Mesenchymal stem cell (in vitro differentiated cells and primary cell): ENCODE measurements around the gene CTDNEP1. TPM values are rescaled to one million over a fixed set of nuclear protein-coding genes. Genes with fewer than 3 reads are reported as not detected.

Source experiments
- DNase-seq: peaks from one replicate; pipeline ENCODE4 v3.0.0-alpha.2; 2013
- H2AFZ ChIP-seq: one replicate; pipeline ENCODE4 v1.6.1; 2013; ENCODE audit warnings: low read depth, mild to moderate bottlenecking, control low read depth, inconsistent platforms, low read length, moderate library complexity
- H2AK5ac ChIP-seq: 2 replicates; pipeline ENCODE4 v1.6.1; 2013; ENCODE audit warnings: low read length, moderate library complexity, mild to moderate bottlenecking, inconsistent platforms; ENCODE audit not compliant: severe bottlenecking
- H2BK120ac ChIP-seq: one replicate; pipeline ENCODE4 v1.6.1; 2013; ENCODE audit warnings: low read depth, mild to moderate bottlenecking, inconsistent platforms, low read length, moderate library complexity
- H2BK12ac ChIP-seq, 2 experiments: one replicate each; pipeline ENCODE4 v1.6.1; 2013; ENCODE audit warnings: inconsistent platforms in 2 of 2, low read length in 2 of 2, mild to moderate bottlenecking in 2 of 2, moderate library complexity in 2 of 2, control low read depth in 1 of 2
- H2BK15ac ChIP-seq: one replicate; pipeline ENCODE4 v1.6.1; 2013; ENCODE audit warnings: mild to moderate bottlenecking, low read depth, inconsistent platforms; ENCODE audit not compliant: poor library complexity, severe bottlenecking
- H2BK5ac ChIP-seq: 2 replicates; pipeline ENCODE4 v1.6.1; 2013; ENCODE audit warnings: low read depth, mild to moderate bottlenecking, low read length, control low read depth, inconsistent platforms; ENCODE audit not compliant: poor library complexity, severe bottlenecking
- H3K14ac ChIP-seq, 2 experiments: one replicate each; pipeline ENCODE4 v1.6.1; 2013; ENCODE audit warnings: inconsistent platforms in 2 of 2, low read length in 2 of 2, control low read depth in 1 of 2, mild to moderate bottlenecking in 1 of 2, moderate library complexity in 1 of 2
- H3K18ac ChIP-seq, 2 experiments: one replicate each; pipeline ENCODE4 v1.6.1; 2013; ENCODE audit warnings: inconsistent platforms in 2 of 2, low read length in 2 of 2, control low read depth in 1 of 2, low read depth in 1 of 2, mild to moderate bottlenecking in 1 of 2
- H3K23ac ChIP-seq, 2 experiments: one replicate each; pipeline ENCODE4 v1.6.1; 2013; ENCODE audit warnings: inconsistent platforms in 2 of 2, low read length in 2 of 2, mild to moderate bottlenecking in 2 of 2, moderate library complexity in 2 of 2, control low read depth in 1 of 2
- H3K27ac ChIP-seq: 2 replicates; pipeline ENCODE4 v1.5.1; 2013; ENCODE audit warnings: mild to moderate bottlenecking, moderate library complexity, low read length, control low read depth, inconsistent platforms; ENCODE audit not compliant: poor library complexity, severe bottlenecking
- H3K27me3 ChIP-seq, 2 experiments: 2 replicates each; pipeline versions ENCODE4 v1.6.1 to v1.7.0; 2013; ENCODE audit warnings: low read length in 2 of 2, mild to moderate bottlenecking in 2 of 2, moderate library complexity in 2 of 2, control low read depth in 1 of 2, inconsistent platforms in 1 of 2; ENCODE audit not compliant: control insufficient read depth in 1 of 2, insufficient read depth in 1 of 2
- H3K36me3 ChIP-seq, 2 experiments: 2 replicates each; pipeline versions ENCODE4 v1.6.1 to v1.7.0; 2013; ENCODE audit warnings: low read length in 2 of 2, control low read depth in 1 of 2, inconsistent platforms in 1 of 2, low read depth in 1 of 2, mild to moderate bottlenecking in 1 of 2; ENCODE audit not compliant: insufficient read depth in 2 of 2, control insufficient read depth in 1 of 2
- H3K4ac ChIP-seq, 2 experiments: one replicate each; pipeline ENCODE4 v1.6.1; 2013; ENCODE audit warnings: inconsistent platforms in 2 of 2, low read length in 2 of 2, mild to moderate bottlenecking in 2 of 2, moderate library complexity in 2 of 2, control low read depth in 1 of 2, low read depth in 1 of 2
- H3K4me1 ChIP-seq: 2 replicates; pipeline ENCODE4 v1.6.1; 2013; ENCODE audit warnings: low read depth, low read length, control low read depth; ENCODE audit not compliant: control insufficient read depth, insufficient read depth
- H3K4me2 ChIP-seq: 2 replicates; pipeline ENCODE4 v1.6.1; 2013; ENCODE audit warnings: low read length, mild to moderate bottlenecking, inconsistent platforms; ENCODE audit not compliant: poor library complexity, severe bottlenecking
- H3K4me3 ChIP-seq, 2 experiments: 2 replicates each; pipeline versions ENCODE4 v1.5.1 to v1.7.0; 2013; ENCODE audit warnings: low read length in 2 of 2, mild to moderate bottlenecking in 2 of 2, control low read depth in 1 of 2, low read depth in 1 of 2; ENCODE audit not compliant: insufficient read depth in 1 of 2
- H3K79me1 ChIP-seq: replicated peaks from 2 replicates; pipeline ENCODE4 v1.6.1; 2013; ENCODE audit warnings: mild to moderate bottlenecking, control low read depth, low read length, inconsistent platforms; ENCODE audit not compliant: poor library complexity, severe bottlenecking
- H3K9ac ChIP-seq: 2 replicates; pipeline ENCODE4 v1.7.0; 2013; ENCODE audit warnings: mild to moderate bottlenecking, low read length, moderate library complexity
- H3K9me3 ChIP-seq: 2 replicates; pipeline ENCODE4 v1.7.0; 2013; ENCODE audit warnings: mild to moderate bottlenecking, low read length; ENCODE audit not compliant: control insufficient read depth
- H4K8ac ChIP-seq: one replicate; pipeline ENCODE4 v1.6.1; 2013; ENCODE audit warnings: inconsistent platforms, mild to moderate bottlenecking, low read length, moderate library complexity
- H4K91ac ChIP-seq: one replicate; pipeline ENCODE4 v1.6.1; 2013; ENCODE audit warnings: mild to moderate bottlenecking, low read length, inconsistent platforms
- WGBS: methylation state at CpG from one replicate; pipeline ENCODE4 v1.1.7; 2013; ENCODE audit warnings: mixed read lengths; 5-methylcytosine and 5-hydroxymethylcytosine counted together
- small RNA-seq: library from polyadenylated mRNA; stranded (forward); fragments of <200 nt; extraction: miRNeasy Mini kit (QIAGEN cat#:217004); gene quantifications from one replicate; pipeline ENCODE3, GENCODE V24; 2013; ENCODE audit warnings: low read depth

CTDNEP1 gene

GRCh38 chr17:7195971-7196370, 55.6 kb downstream of the CTDNEP1 start:
- H2BK120ac ChIP-seq: no peak overlapping the region
- no peaks in the 10 kb centered on the region for H3K27me3 ChIP-seq
- H2AK5ac ChIP-seq: no peak overlapping the region
- peaks cover 15% of the 10 kb centered on the region for H3K79me1 ChIP-seq
- no peak overlapping the region for H3K9ac ChIP-seq
- H2BK15ac ChIP-seq: no peak overlapping the region
- H3K4me1 ChIP-seq: peaks cover 2% of the 10 kb centered on the region
- H3K4me3 ChIP-seq: no peak overlapping the region
- no peak overlapping the region for H3K14ac ChIP-seq
- no peaks in the 10 kb centered on the region for H3K9me3 ChIP-seq
- no peak overlapping the region for H3K4ac ChIP-seq
- WGBS: 96% methylated on average over 12 of the region's 12 CpGs
- no peak overlapping the region for H4K8ac ChIP-seq
- H2BK12ac ChIP-seq: no peak overlapping the region
- H4K91ac ChIP-seq: no peak overlapping the region
- no peak overlapping the region for H3K27ac ChIP-seq
- no peak overlapping the region for H3K23ac ChIP-seq
- no peak overlapping the region for H3K18ac ChIP-seq
- no peak overlapping the region for H2AFZ ChIP-seq
- no peak overlapping the region for H2BK5ac ChIP-seq
- no peak overlapping the region for H3K4me2 ChIP-seq
- H3K36me3 ChIP-seq: peaks cover 59 to 81% of the 10 kb centered on the region in 2 experiments
- no peak for DNase-seq

Small RNA genes lying within 50 kb of the gene (small RNA-seq; reads per million reads assigned to genes)
- 521 reads per million, percentile 96 among the genes with 10 or more reads in this experiment for gene MIR324
- gene RF00019: not detected
